ENCODE measurements around the gene MCC.

Gene MCC

DNA sequence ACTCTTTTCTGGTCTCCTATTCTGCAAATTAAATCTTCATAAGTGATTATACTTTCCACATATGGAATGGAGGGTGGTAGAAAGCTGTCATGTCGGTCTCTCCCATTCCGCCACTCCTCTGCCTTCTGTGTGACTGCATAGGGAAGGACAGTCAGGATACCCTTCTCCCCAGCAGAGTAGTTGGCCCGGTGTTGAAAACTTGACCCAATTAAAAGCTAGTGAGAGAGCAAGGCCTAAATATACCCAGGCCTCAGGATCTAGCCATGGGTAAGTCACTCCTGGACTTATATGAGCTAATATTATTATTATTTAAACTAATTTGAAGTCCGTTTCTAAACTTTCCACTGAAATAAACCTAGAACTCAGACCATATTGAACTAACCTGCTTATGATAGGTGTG is 248.2 kb downstream of the MCC start:
- TF ChIP-seq, protein P1, sequence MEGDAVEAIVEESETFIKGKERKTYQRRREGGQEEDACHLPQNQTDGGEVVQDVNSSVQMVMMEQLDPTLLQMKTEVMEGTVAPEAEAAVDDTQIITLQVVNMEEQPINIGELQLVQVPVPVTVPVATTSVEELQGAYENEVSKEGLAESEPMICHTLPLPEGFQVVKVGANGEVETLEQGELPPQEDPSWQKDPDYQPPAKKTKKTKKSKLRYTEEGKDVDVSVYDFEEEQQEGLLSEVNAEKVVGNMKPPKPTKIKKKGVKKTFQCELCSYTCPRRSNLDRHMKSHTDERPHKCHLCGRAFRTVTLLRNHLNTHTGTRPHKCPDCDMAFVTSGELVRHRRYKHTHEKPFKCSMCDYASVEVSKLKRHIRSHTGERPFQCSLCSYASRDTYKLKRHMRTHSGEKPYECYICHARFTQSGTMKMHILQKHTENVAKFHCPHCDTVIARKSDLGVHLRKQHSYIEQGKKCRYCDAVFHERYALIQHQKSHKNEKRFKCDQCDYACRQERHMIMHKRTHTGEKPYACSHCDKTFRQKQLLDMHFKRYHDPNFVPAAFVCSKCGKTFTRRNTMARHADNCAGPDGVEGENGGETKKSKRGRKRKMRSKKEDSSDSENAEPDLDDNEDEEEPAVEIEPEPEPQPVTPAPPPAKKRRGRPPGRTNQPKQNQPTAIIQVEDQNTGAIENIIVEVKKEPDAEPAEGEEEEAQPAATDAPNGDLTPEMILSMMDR (IDR thresholded peaks at IDR 0.05), result no peak

DNA sequence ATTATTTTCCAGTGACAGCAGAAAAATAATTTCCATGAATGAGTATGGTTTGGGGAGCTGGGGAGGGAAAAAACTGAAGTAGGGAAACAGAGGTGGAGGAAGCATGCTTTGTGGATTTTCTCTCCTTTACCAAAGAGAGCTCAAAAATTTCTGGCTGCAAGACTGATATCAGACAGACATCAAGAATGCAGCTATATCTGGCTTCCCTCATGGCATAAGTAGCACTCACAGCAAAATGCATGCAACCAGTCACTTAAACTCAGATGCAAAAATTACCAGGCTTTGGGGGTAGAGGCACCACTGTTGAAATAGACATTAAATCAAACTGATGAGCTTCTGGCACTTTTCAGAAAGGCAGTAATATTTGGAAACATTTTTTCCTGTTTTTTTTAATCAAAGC is 250.4 kb downstream of the MCC start:
- TF ChIP-seq, protein P1 (IDR thresholded peaks at IDR 0.05), result no peak

DNA sequence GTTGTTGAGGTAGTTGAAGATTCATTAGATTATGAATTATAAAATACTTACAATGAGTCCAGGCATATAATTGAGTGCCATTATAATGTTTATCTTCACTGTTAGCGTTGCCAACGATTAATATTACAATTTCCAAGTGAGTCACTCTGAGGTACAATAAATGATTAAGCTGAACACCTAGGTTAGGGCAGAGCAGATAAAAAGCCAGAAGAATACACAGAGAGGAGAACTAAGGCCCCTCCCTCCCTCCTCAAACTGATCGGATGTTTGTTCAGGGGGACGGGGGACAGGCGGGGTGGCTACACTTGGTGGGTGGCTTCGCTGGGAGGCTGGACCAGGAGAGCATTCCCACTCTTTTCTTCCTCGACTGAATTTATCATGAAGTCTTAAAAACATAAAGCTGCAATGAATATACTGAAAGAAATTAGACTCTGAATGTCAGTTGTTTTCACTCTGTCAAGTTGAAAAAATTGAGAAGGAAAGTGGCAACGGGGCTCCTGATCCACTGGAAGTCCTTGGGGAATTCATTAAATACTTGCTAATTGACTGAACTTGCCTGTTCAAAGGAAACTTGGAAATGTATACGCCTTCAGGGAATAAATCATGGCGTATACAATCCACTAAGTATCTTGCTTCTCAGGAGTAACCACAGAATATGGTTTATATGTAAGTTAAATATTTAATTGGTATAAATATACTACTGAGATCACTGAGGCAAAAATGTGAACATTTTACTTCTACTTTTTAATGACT is 251.5 kb downstream of the MCC start:
- TF ChIP-seq, protein P1 (IDR thresholded peaks at IDR 0.05), result no peak

DNA sequence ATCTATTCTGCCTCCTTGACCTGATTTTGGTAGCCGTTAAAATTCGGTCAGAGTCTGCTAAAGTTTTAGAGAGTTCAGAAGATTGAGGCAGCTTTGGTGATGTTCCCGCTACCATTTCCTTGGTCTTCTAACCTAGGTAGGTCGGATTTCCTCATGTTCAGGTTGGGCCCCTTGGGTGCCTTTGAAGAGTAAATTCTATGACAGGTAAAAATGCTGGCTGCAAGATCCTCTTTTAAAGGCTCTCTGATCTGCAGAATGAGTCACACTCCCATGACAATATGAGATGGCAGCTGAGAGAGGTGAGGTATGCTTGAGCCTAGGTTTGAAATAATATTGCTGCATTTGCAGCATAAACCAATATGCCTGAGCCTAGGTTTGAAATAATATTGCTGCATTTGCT is 252.4 kb downstream of the MCC start:
- TF ChIP-seq, protein P1 (IDR thresholded peaks at IDR 0.05), result no peak

DNA sequence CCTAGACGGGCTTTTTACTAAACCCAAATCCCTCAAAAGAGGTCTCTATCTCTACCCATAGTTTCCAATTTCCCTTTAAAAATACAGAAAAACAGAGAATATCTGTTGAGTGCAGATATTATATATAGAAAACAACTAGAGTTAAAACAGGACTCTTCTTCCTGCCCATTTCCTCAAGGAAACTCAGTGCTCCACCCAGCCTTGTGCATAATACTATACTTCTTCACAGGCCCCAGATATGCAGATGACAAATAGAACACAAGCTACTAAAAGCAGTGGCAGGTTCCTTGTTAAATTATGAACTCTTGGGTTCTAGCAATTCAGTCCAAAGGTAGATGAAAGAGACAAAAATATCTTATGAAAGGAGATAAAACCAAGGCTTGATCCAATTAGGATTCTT is 253.7 kb downstream of the MCC start:
- TF ChIP-seq, protein P1 (IDR thresholded peaks at IDR 0.05), result no peak

DNA sequence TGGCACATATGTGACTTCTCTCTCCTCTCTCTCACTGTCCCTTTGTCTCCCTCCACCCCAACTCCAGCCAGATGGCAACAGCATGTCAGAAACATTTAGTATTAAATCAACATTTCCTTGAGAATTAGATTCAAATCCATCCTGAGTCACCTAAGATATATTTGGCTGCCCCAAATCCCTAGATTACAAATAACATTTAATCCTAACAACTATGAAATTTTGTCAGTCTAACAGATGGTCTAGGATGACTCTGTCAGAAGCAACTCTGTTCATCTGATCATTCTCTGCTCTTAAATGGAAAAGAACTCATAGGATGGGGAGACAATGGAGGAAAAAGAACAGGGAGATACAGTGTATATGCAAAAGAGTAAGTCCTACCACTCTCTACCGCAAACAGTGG is 254.6 kb downstream of the MCC start:
- TF ChIP-seq, protein P1 (IDR thresholded peaks at IDR 0.05), result no peak

DNA sequence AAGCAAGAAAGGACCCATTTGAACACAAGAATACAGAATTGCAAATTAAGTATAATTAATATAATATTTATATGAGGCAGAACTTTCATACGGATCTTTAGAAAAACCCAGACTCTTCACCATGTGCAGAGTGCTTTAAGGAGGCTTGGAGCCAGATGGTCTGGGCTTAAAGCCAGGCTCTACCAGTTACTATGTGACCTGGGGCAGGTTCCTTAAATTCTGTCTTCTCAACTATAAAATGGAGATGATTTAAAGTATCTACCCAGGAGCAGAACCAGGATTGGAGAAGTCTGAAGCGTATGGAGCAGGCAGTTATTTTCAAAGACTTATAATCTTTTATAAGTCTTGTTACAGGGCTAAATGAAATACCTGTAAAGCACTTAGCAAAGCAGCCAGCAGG is 255.6 kb downstream of the MCC start:
- TF ChIP-seq, protein P1 (IDR thresholded peaks at IDR 0.05), result no peak

DNA sequence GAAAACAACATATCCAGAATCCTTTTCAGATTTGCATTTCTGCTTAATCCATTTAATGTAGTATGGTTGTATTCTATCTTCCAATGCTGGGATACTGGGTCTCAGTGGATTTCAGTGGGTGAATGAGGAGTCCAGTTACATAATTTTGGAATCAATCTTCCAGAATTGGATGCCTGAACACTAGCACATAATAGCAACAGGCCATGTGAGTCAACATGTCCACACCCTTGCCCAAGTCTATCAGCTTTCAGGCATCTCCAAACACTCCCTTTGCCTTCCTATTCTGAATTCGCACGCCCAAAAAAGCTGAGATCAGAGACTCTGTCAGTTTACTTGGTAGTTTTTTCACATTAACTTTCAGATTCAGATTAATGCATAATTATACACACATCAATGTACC is 256.0 kb downstream of the MCC start:
- TF ChIP-seq, protein P1 (IDR thresholded peaks at IDR 0.05), result no peak
